Medulla oblongata (tissue), 1 donor: ENCODE data around the gene ACTRT1.

ENCODE experiments used
- DNase-seq: peaks from one replicate; pipeline ENCODE4 v3.0.0-alpha.2; 2015; ENCODE audit errors: extremely low spot score

Gene ACTRT1

DNA sequence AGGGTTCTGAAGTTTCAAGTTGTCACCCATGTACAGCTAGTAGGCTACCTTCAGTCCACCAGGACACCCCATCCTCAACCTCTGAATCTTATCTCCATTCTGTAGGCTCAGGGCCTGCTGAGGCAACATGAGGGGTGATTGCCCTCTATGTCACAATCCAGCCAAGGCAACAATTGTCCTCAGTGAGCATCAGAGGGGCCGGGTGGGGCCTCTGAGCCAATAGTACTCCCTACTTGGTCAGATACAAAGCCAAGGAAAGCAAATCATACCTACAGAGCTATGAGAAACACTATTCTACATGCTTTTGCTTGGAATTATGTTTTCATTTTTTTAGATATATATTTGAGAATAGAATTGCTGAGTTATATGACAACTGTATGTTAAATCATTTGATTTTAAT is at the start of gene ACTRT1:
Gene ACTRT1, minus strand, starts transcription at position 101 of the 400 bp plus-strand sequence. CDS start 197 bp downstream, outside the sequence.
- no peak for DNase-seq

DNA sequence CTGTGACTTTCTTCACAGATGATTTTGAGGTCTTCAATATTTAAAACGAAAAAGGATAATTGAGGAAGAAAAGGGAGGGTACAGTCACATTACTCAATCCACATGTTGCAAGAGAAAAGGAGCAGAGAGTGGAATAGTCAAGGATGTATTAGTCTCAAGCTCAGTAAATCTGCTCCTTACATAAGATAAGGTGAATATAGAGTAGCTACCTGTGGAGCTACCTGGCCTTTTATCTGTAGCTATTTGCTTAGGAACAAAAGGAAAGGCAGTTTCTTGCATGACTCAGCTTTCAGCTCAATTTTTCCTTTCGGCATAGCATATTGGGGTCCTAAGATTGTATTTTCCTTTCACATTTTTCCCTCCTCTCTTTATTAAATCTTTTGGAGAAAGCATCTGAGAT is 26.3 kb upstream of the ACTRT1 start:
- DNase-seq, result no peak

DNA sequence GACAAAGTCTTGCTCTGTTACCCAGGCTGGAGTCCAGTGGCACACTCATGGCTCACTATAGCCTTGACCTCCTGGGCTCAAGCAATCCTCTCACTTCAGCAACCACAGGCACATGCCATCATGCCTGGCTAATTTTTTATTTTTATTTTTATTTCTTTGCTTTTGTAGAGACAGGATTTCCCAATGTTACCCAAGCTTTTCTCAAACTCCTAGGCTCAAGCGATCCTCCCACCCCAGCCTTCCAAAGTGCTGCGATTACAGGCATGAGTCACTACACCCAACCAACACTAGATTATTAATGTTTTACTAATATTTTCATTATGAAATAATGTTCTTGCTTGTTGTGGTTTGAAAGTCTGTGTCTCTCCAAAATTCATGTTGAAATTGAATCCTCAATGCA is 5.2 kb upstream of the ACTRT1 start:
- no peak for DNase-seq

DNA sequence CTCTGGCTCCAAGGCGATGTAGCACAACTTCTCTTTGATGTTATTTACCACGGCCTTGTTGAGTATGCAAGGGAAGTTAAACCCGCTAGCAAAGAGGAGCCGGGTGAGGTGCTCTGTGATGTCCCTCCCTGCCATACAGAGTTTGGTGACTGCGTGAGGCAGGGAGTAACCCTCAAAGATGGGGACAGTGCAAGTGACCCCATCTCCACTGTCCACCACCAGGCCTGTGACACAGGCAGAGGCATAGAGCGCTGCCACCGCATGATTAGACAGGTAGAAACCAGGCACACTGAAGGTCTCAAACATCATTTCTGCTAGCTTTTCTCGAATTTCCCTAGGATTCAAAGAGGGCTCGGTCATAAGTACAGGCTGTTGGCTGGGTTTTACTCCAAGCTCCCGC is 677 bp downstream of the ACTRT1 start:
- DNase-seq, result no peak

DNA sequence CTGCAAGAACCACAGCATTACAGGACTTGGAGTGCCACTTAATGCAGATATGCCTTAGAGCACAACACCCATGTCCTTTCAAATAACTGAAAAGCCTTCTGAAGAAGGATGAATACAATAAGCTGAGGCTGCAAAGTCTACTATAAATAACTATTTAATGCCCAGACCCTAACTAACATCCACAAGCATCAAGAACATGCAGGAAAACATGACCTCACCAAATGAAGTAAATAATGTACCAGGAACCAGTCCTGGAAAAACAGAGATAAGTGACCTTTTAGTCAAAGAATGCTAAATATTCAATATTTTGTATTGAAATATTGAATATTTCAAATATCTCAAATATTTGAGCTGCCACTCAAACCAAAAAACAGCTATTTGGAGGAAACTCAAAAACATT is 16.9 kb downstream of the ACTRT1 start:
- no peak for DNase-seq

DNA sequence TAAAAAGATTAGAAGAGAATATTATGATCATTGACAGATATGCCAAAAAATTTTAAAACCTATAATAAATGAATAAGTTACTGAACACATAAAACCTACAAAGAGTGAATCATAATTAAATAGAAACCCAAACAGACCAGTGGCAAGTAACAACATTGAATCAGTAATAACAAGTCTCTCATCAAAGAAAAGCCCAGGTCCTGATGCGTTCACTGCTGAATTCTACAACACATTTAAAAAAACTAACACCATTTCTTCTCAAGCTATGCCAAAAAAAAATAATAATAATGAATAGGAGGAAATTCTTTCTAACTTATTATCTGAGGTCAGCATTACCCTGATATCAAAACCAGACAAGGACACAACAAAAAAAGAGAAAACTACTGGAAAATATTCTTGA is 30.6 kb downstream of the ACTRT1 start:
- no peak for DNase-seq

DNA sequence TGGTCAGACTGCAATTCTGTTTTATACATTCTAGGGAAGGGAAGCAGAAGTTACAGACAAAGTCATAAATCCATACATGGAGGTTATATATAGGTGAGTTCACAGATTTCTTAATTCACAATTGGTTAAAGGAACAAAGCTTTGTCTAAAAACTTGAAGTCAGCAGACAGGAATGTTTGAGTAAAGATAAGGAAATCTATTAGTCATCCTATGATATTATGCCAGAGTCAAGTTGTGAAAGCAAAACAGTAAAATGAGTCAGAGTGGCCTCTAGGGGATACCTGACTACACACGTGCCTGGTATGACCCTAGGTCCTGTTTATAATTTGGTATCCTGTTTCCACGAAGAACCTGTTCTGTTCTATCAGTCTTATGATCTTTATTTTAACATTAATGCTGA is 31.5 kb downstream of the ACTRT1 start:
- no peak for DNase-seq

DNA sequence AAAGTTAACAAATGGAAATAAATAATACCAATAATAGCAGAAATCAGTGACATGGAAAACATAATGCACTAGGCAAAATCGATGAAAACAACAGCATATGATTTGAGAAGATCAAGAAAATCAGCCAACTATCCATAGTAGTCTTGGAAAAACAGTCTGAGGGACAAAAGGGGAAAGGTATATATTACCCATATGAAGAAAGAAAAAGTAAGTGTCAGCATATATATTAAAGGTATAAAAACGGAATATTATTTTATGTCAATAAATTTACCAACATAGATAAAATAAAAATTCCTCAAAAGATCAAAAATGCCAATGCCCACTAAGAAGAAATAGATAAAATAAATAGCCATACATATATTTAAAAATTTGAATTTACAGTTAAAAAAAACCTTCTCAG is 33.0 kb downstream of the ACTRT1 start:
- no peak for DNase-seq

DNA sequence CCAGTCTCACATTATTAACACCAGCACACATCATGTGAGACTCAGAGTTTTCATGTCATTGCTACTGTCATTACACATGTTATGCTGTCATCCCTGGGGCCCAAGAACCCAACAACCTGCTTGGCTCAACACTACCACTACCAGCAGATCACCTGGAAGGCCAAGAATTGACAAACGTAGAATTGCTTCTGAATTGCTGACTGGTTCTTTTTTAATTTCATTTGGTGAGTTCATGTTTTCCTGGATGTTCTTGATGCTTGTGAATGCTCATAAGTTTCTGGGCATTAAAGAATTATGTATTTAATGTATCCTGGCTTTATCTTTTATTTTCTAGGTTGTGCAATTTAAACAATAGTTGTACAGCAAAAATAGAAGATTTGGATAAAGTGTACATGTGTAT is 40.2 kb downstream of the ACTRT1 start:
- no peak for DNase-seq

DNA sequence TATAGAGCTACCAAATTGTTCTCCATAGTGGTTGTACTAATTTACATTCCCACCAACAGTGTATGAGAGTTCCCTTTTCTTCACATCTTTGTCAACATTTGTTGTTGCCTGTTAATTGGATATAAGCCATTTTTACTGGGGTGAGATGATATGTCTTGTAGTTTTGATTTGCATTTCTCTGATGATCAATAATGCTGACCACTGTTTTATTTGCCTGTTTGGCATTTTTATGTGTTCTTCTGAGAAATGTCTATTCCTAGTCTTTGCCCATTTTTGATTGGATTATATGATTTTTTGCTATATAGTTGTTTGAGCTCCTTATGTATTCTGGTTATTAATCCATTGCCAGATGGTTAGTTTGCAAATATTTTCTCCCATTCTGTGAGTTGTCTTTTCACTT is 44.3 kb downstream of the ACTRT1 start:
- DNase-seq, result no peak
